GM18511 (cell line): ENCODE measurements around the gene MICAL3.

Experiments used
- ATAC-seq: cut with Tn5 transposase; IDR thresholded peaks from one replicate; pipeline ENCODE4 v1.9.1; 2021; ENCODE audit warnings: mild to moderate bottlenecking, moderate library complexity; ENCODE audit not compliant: unreplicated experiment

The MICAL3 gene

GRCh38 chr22:17783773-17784480 lies 240.4 kb downstream of the MICAL3 start:
- no peak for ATAC-seq

- no peak for ATAC-seq
Observed at GRCh38 chr22:17783312-17783711, 241.0 kb downstream of the MICAL3 start.

GRCh38 chr22:17782621-17783020 lies 241.7 kb downstream of the MICAL3 start:
- no peak for ATAC-seq

GRCh38 chr22:17782158-17782557 lies 242.2 kb downstream of the MICAL3 start:
- no peak for ATAC-seq

- peak; percentile 49 for ATAC-seq
Observed at GRCh38 chr22:17781319-17782031, 242.9 kb downstream of the MICAL3 start.

- no peak for ATAC-seq
Observed at GRCh38 chr22:17780741-17781318, 243.5 kb downstream of the MICAL3 start.

- ATAC-seq = no peak
Observed at GRCh38 chr22:17780116-17780740, 244.1 kb downstream of the MICAL3 start.

GRCh38 chr22:17779286-17780115 lies 244.9 kb downstream of the MICAL3 start:
- peak; percentile 48 for ATAC-seq

- no peak for ATAC-seq
Observed at GRCh38 chr22:17778412-17778976, 245.9 kb downstream of the MICAL3 start.

- ATAC-seq = no peak
Observed at GRCh38 chr22:17777717-17778044, 246.7 kb downstream of the MICAL3 start.

- ATAC-seq = peak; percentile 26
Observed at GRCh38 chr22:17777005-17777716, 247.2 kb downstream of the MICAL3 start.

GRCh38 chr22:17775781-17776465 lies 248.4 kb downstream of the MICAL3 start:
- ATAC-seq = no peak

- ATAC-seq = no peak
Observed at GRCh38 chr22:17774926-17775685, 249.3 kb downstream of the MICAL3 start.

GRCh38 chr22:17774206-17774925 lies 250.0 kb downstream of the MICAL3 start, which contains the start of gene BID:
BID (minus strand) TSS chr22:17774469; CDS start chr22:17750116, 24,353 bp downstream.
- ATAC-seq = peak; percentile 31

- ATAC-seq = peak; percentile 36
Observed at GRCh38 chr22:17773606-17774205, 250.7 kb downstream of the MICAL3 start.

GRCh38 chr22:17772958-17773605 lies 251.3 kb downstream of the MICAL3 start:
- ATAC-seq = peak; percentile 2
